GM12878 (cell line): ENCODE results near the gene ZNF726. TPM values are rescaled to one million over a fixed set of nuclear protein-coding genes. Genes with fewer than 3 reads are reported as not detected.

Experiments
- ATAC-seq: fragments of 200-7000 bp; cut with Tn5 transposase; 3 replicates; pipeline ENCODE4 v1.9.1; 2020; ENCODE audit warnings: mild to moderate bottlenecking, moderate library complexity
- BruUV-seq: library from RNA; stranded (reverse); fragments of 400-500 nt; replicated peaks from 2 replicates; lab custom pipeline; 2021; lab: Mats Ljungman, UMichigan
- CTCF ChIA-PET: fragments of 300-600 bp; sonication (Branson Sonifier 250); formaldehyde crosslinking; extraction: SDS; loops from one replicate; lab custom pipeline; 2021; ENCODE audit warnings: inconsistent platforms; lab: Yijun Ruan, JAX
- POLR2A ChIA-PET: fragments of 350-600 bp; formaldehyde crosslinking; extraction: SDS; loops from one replicate; lab custom pipeline; 2021; ENCODE audit warnings: inconsistent platforms; lab: Charles Lee
- RAD21 ChIA-PET: fragments of 300-600 bp; sonication (Branson Sonifier 250); formaldehyde crosslinking; loops from one replicate; lab custom pipeline; 2023; ENCODE audit warnings: antibody characterized with exemption; ENCODE audit not compliant: unreplicated experiment; lab: Charles Lee
- SMC1A ChIA-PET: fragments of 300-600 bp; sonication (Branson Sonifier 250); formaldehyde crosslinking; loops from one replicate; lab custom pipeline; 2023; ENCODE audit not compliant: unreplicated experiment, uncharacterized antibody; lab: Charles Lee
- DNase-seq: peaks from one replicate; pipeline ENCODE4 v3.0.0-alpha.2; 2011; ENCODE audit warnings: low read depth, low spot score
- FAIRE-seq: peaks from 3 replicates; lab custom pipeline; 2011; peaks lifted over from hg19 to GRCh38; lab: Jason Lieb, UNC
- H2AFZ ChIP-seq: 2 replicates; pipeline ENCODE4 v1.6.0; 2011; ENCODE audit warnings: low read depth, low read length, control low read depth; ENCODE audit not compliant: control insufficient read depth
- H3K27ac ChIP-seq: 2 replicates; pipeline ENCODE4 v1.5.1; 2011; ENCODE audit warnings: control low read depth; ENCODE audit not compliant: control insufficient read depth, insufficient read depth
- H3K27me3 ChIP-seq, 2 experiments: replicated peaks in 1 of 2; 2 replicates each; pipeline versions ENCODE4 v1.6.0 to v1.6.1; 2011; ENCODE audit warnings: low read length in 1 of 2; ENCODE audit not compliant: control insufficient read depth in 2 of 2, insufficient read depth in 2 of 2
- H3K36me3 ChIP-seq, 2 experiments: 2 replicates each; pipeline ENCODE4 v1.5.1; 2011; ENCODE audit warnings: low read length in 1 of 2; ENCODE audit not compliant: control insufficient read depth in 2 of 2, insufficient read depth in 2 of 2
- H3K4me1 ChIP-seq: 2 replicates; pipeline ENCODE4 v1.6.1; 2011; ENCODE audit warnings: mild to moderate bottlenecking, low read length, moderate library complexity, mixed read lengths; ENCODE audit not compliant: control insufficient read depth, insufficient read depth
- H3K4me2 ChIP-seq: 2 replicates; pipeline ENCODE4 v1.6.0; 2011; ENCODE audit warnings: control low read depth; ENCODE audit not compliant: control insufficient read depth, insufficient read depth
- H3K4me3 ChIP-seq: fragments of 200-600 bp; sonication (generic); 2 replicates; pipeline ENCODE4 v1.5.1; 2016
- H3K79me2 ChIP-seq: 2 replicates; pipeline ENCODE4 v1.6.0; 2011; ENCODE audit warnings: low read length; ENCODE audit not compliant: control insufficient read depth, insufficient read depth
- H3K9ac ChIP-seq: 2 replicates; pipeline ENCODE4 v1.8.0; 2011; ENCODE audit warnings: low read length, control low read depth, mixed read lengths; ENCODE audit not compliant: control insufficient read depth, insufficient read depth
- H3K9me3 ChIP-seq: replicated peaks from 3 replicates; pipeline ENCODE4 v1.5.1; 2011; ENCODE audit warnings: mild to moderate bottlenecking, low read length; ENCODE audit not compliant: control insufficient read depth, insufficient read depth
- H4K20me1 ChIP-seq: 2 replicates; pipeline ENCODE4 v1.6.0; 2011; ENCODE audit not compliant: control insufficient read depth, insufficient read depth
- EP300 ChIP-seq, 2 experiments: fragments of 150-350 bp in 1 of 2; IDR thresholded peaks; 2 replicates each; pipeline ENCODE4 v1.6.1; 2011 to 2012; ENCODE audit warnings: low read depth in 2 of 2, low read length in 2 of 2, borderline replicate concordance in 1 of 2, improper control_type of control experiment in 1 of 2, inconsistent platforms in 1 of 2; ENCODE audit not compliant: control insufficient read depth in 1 of 2
- FOXK2 ChIP-seq: fragments of 450-650 bp; IDR thresholded peaks from 2 replicates; pipeline ENCODE4 v1.6.1; 2017; ENCODE audit warnings: mild to moderate bottlenecking, moderate library complexity
- PAX5 ChIP-seq: IDR thresholded peaks from 2 replicates; pipeline ENCODE4 v1.6.1; 2011; ENCODE audit warnings: low read depth, low read length, borderline replicate concordance
- SPI1 ChIP-seq: IDR thresholded peaks from 2 replicates; pipeline ENCODE4 v1.6.1; 2011; ENCODE audit warnings: low read depth, mild to moderate bottlenecking, low read length, moderate library complexity, borderline replicate concordance; ENCODE audit not compliant: insufficient read depth
- TCF7 ChIP-seq: IDR thresholded peaks from 2 replicates; pipeline ENCODE4 v1.6.1; 2014; ENCODE audit warnings: antibody characterized with exemption, borderline replicate concordance
- WGBS: methylation state at CpG from one replicate; pipeline ENCODE4 v1.1.6; 2016; ENCODE audit warnings: low lambda C conversion rate; ENCODE audit not compliant: insufficient replicate concordance, insufficient coverage; ENCODE audit errors: missing lambda C conversion rate; 5-methylcytosine and 5-hydroxymethylcytosine counted together
- in situ Hi-C: fragments of 300-500 bp; cut with MboI; formaldehyde crosslinking; loops from 9 replicates; pipeline ENCODE4 v1.14.3; 2018; ENCODE audit warnings: mixed read lengths
- intact Hi-C: fragments of 100-400 bp; cut with micrococcal nuclease; formaldehyde crosslinking; loops from one replicate; pipeline ENCODE4 v1.14.2; 2022; ENCODE audit not compliant: unreplicated experiment
- polyA plus RNA-seq, 11 experiments: library from polyadenylated mRNA; depleted of rRNA in 4 of 11; unstranded in 6 of 11; stranded (reverse) in 5 of 11; fragments of >200 nt; fragmentation: Nextera tagmentation in 4 of 11; fragmentation: Illumina TruSeq in 1 of 11; extraction: Ambion mirVana in 4 of 11; extraction: Trizol in 1 of 11; gene quantifications; 1 replicate in 1 of 11; 2 replicates in 10 of 11; pipeline versions ENCODE4 v1.2.1 to v1.2.3, GENCODE V29; 2011 to 2016; ENCODE audit warnings: inconsistent platforms in 2 of 11, missing spikeins in 2 of 11, low read depth in 1 of 11
- total RNA-seq, 4 experiments: library from RNA; depleted of rRNA in 3 of 4; stranded (reverse); fragments of >200 nt in 3 of 4; fragmentation: Illumina TruSeq in 1 of 4; extraction: Trizol in 1 of 4; gene quantifications; 2 replicates each; pipeline versions ENCODE4 v1.2.1 to v1.2.3, GENCODE V29; 2013 to 2021
- TF ChIP-seq, protein P1 (sequence below): IDR thresholded peaks from 2 replicates; pipeline ENCODE4 v1.6.1; 2012; ENCODE audit warnings: low read depth, low read length, improper control_type of control experiment
- TF ChIP-seq, protein P2 (sequence below): fragments of 450-650 bp; IDR thresholded peaks from 2 replicates; pipeline ENCODE4 v1.6.1; 2018; ENCODE audit warnings: borderline replicate concordance, mild to moderate bottlenecking; ENCODE audit not compliant: partially characterized antibody

ZNF726 gene
- total and polyA plus RNA-seq, 10 of the 15 experiments (the other 5 are each of a cell fraction or from before 2014, with no cell fraction given), result 0.69 to 2.3 (median 1.5) TPM

DNA sequence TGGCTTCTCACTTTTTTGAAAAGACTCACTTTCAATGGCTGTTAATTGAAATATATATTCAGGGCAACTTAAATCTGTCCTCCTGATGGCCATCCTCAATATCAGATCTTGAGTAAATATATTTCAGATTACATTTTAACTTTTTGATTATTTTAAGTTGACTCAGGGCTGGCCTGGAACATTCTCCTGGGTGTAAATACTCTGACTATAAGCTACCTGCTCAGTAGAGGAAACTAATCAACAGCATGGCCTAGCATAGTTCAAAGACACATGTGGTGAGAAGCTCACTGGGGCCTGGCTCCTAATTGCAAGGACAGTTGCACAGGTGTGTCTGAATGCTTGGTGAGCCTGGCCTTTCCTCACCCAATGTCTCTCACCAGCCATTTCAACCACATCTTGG is 5.5 kb upstream of the ZNF726 start:
- ChIA-PET RAD21 (no interaction called here), CTCF (no interaction called here), SMC1A (no interaction called here), POLR2A (no interaction called here)
- Histone ChIP-seq H4K20me1 (no peaks in the 10 kb centered on the region), H3K9me3 (peaks cover 4% of the 10 kb centered on the region; the same call in 2 of the 3 replicates), H2AFZ (no peak overlapping the region), H3K36me3 (no peaks in the 10 kb centered on the region), H3K9ac (no peak overlapping the region), H3K27me3 (no peaks in the 10 kb centered on the region), H3K4me2 (no peak overlapping the region), H3K27ac (no peak overlapping the region), H3K4me3 (no peak overlapping the region), H3K79me2 (no peaks in the 10 kb centered on the region), H3K4me1 (no peaks in the 10 kb centered on the region)
- ATAC-seq, result no peak
- intact Hi-C loops, result no loop called here
- no peak for TF ChIP-seq PAX5
- TF ChIP-seq TCF7, result no peak
- in situ Hi-C loops, result no loop called here
- BruUV-seq, result no TSS peak
- no peak for FAIRE-seq
- DNase-seq, result no peak

DNA sequence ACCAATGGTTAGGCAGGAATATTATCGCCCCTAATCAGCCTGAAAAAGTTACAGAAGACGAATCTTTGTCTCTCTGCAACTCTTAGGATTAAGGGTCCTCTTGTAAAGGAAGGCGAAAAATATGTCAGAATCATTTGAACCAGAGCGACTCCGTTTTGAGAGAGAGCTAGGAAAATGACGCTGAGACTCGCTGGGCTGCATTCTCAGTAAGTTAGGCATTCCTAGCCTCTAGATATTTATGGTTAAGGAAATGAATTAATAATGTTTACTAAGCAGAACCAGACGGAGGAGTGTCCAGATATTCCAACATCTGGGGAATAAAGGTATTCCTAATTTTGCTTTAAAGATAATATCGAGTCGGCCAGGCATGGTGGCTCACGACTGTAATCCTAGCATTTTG is 755 bp upstream of the ZNF726 start:
- H3K4me2 ChIP-seq, result no peak overlapping the region
- no peak overlapping the region for H2AFZ ChIP-seq
- intact Hi-C loops (no loop called here), in situ Hi-C loops (no loop called here)
- no peak overlapping the region for H3K4me3 ChIP-seq
- no peak for TF ChIP-seq EP300 (IDR thresholded peaks at IDR 0.05; ENCODE audit: borderline replicate concordance in 1 of 2, control insufficient read depth in 1 of 2, low read depth in 2 of 2, low read length in 2 of 2)
- TF ChIP-seq, protein P1, sequence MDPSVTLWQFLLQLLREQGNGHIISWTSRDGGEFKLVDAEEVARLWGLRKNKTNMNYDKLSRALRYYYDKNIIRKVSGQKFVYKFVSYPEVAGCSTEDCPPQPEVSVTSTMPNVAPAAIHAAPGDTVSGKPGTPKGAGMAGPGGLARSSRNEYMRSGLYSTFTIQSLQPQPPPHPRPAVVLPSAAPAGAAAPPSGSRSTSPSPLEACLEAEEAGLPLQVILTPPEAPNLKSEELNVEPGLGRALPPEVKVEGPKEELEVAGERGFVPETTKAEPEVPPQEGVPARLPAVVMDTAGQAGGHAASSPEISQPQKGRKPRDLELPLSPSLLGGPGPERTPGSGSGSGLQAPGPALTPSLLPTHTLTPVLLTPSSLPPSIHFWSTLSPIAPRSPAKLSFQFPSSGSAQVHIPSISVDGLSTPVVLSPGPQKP, result no peak
- TF ChIP-seq, protein P2, sequence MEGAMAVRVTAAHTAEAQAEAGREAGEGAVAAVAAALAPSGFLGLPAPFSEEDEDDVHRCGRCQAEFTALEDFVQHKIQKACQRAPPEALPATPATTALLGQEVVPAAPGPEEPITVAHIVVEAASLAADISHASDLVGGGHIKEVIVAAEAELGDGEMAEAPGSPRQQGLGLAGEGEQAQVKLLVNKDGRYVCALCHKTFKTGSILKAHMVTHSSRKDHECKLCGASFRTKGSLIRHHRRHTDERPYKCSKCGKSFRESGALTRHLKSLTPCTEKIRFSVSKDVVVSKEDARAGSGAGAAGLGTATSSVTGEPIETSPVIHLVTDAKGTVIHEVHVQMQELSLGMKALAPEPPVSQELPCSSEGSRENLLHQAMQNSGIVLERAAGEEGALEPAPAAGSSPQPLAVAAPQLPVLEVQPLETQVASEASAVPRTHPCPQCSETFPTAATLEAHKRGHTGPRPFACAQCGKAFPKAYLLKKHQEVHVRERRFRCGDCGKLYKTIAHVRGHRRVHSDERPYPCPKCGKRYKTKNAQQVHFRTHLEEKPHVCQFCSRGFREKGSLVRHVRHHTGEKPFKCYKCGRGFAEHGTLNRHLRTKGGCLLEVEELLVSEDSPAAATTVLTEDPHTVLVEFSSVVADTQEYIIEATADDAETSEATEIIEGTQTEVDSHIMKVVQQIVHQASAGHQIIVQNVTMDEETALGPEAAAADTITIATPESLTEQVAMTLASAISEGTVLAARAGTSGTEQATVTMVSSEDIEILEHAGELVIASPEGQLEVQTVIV, result no peak
- TF ChIP-seq SPI1, result no peak
- no peak for TF ChIP-seq FOXK2
- H3K9me3 ChIP-seq, result peaks cover 5% of the 10 kb centered on the region; the same call in 1 of the 3 replicates
- no peaks in the 10 kb centered on the region for H3K36me3 ChIP-seq
- no TSS peak for BruUV-seq
- H3K9ac ChIP-seq, result no peak overlapping the region
- ChIA-PET CTCF (no interaction called here), SMC1A (no interaction called here), RAD21 (no interaction called here), POLR2A (no interaction called here)
- FAIRE-seq (no peak), DNase-seq (no peak), ATAC-seq (no peak)
- H3K27me3 ChIP-seq, result no peaks in the 10 kb centered on the region
- no peaks in the 10 kb centered on the region for H3K4me1 ChIP-seq
- no peaks in the 10 kb centered on the region for H4K20me1 ChIP-seq
- WGBS, result 93% methylated on average over 11 of the region's 11 CpGs
- H3K27ac ChIP-seq, result no peak overlapping the region
- no peaks in the 10 kb centered on the region for H3K79me2 ChIP-seq
